Stomach (tissue), 4 donors: ENCODE results near the gene HSCB.

Experiments used
- CTCF ChIP-seq, 7 experiments: fragments of 450-650 bp in 4 of 7; fragments of 200-600 bp in 3 of 7; sonication (generic) in 3 of 7; IDR thresholded peaks; one replicate each; pipeline ENCODE4 v1.5.1; 2016 to 2019; ENCODE audit warnings: antibody characterized with exemption in 7 of 7, control low read depth in 2 of 7, mild to moderate bottlenecking in 1 of 7
- EP300 ChIP-seq: sonication (generic); formaldehyde crosslinking; IDR thresholded peaks from one replicate; pipeline ENCODE4 v1.6.1; 2017; ENCODE audit warnings: antibody characterized with exemption
- POLR2A ChIP-seq, 4 donors: fragments of 450-650 bp; IDR thresholded peaks; one replicate each; pipeline ENCODE4 v1.6.1; 2016; ENCODE audit warnings: antibody characterized with exemption in 4 of 4, control low read depth in 2 of 4, mild to moderate bottlenecking in 1 of 4, moderate library complexity in 1 of 4

GRCh38 chr22:28768701-28769393, 27.0 kb downstream of the HSCB start:
- TF ChIP-seq EP300, result no peak
- TF ChIP-seq CTCF (IDR thresholded peaks at IDR 0.05), result no peak
- no peak for TF ChIP-seq POLR2A (IDR thresholded peaks at IDR 0.05)
